ENCODE data around the gene LNX2.

Gene LNX2

DNA sequence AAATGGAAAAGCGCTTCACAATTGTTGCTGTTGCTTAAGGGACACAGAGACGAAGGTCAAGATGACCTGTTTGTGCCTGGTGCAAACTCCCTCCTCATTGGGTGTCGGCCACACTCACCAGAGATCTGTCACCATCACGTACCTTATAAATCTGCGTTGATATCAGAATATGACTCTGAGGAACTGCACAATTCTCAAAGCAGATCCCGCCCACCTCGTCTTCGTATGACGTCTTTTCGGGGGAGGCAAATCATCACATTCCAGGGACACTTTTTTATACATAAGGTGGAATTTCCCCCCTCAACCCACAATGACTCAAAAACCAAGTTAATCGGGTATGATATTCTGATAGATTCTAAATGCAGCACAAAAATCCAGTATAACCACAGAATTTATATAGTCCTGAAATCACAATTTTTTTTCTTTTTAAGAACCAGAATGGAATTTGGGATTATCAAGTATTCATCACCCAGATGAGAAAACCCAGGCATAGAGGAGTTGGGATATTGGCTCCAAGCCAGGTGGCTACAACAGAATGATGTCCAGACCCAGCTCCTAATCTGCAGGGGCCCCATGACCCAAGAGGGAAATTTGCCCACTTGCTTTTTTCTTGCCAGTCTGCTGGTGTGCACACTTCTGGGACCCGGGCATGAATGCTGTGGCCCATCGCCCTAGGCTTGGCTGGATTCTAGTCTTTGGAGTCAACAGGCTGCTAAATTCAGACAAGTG lies 119.4 kb downstream of the LNX2 start:
- DNase-seq = no peak

DNA sequence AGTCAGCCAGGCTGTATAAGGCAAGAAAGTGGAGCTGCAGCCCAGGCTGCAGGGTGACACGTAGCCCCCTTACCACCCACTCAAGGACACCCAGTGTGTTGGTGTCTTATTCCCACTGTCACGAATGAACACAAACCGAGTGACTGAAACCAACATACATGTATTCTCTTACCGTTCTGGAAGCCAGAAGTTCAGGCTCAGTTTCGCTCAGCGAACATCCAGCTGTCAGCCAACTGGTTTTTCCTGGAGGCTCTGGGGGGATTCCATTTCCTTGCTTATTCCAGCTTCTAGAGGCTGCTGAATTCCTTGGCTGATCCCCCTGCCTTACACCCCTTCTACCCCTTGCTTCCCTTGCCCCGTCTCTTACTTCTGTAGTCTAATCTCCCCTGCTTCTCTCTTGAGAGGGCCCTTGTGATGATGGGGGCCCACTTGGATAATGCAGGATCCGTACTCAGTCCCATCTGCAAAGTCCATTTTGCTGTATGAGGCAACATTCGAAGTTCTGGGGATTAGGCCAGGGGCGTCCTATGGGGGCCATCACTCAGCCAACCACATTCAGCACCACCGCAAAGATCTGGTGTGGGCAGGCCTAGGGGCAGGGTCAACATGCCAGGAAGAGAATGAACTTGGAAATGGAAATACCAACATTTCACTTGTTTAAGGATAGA lies 122.6 kb downstream of the LNX2 start:
- no peak for DNase-seq

DNA sequence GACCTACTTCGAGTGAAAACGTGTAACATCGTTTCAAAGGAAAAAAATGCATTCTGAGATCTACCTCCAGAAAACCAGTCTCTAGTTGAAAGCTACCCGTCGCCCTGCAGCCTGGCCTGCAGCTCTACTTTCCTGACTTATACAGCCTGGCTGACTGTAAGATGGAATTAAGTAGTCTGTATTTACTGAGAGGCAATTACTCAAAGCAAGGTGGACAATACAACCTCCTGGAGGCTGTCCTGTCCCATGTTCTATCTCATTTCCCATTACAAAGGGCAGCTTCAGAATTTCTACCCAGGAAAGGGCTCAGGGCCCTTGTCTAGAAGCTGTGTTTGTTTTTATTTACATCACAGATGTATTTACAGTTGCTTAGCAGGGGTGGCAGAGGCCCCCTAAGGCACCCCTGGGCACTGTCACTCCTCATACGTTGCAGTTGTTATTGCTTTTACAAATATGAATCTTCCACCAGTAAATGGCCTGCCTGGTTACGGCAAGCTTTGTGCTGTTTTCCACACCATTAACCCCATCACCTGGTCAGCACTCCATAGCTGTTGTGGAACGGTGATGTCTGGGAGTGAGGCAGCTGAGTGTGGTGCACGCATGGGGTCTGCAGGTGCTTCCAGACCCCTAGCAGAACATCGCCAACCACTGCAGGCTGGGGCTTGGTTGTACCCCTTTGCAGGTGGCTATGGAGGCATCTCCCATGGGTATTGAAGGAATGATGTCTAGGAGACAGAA lies 123.6 kb downstream of the LNX2 start:
- no peak for DNase-seq

DNA sequence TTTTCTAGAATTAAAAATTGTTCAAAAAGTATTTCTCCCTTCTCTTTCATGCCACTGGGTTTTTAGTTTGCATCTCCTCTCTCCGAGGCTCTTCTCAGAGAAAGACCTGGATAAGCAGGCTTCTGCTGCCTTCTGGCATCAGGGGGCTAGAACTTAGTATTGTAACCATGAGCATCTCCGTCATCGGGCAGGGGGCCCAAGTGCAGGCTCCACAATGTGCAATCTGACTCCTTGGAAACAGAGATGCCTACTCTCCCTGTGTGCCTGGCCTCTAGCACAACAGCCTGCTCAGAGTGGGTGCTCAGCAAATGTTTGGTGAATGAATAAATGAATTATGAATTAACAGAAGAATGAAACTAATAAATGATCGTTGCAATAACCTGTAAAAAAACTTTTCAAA lies 124.3 kb downstream of the LNX2 start:
- DNase-seq = no peak

Measured in CD4-positive, alpha-beta T cell treated with Interleukin-6 for 4 hours (primary cell).